ENCODE data around the gene DRD1.
"Not testable (repeated sequence)": the region's sequence is repeated elsewhere in the genome, so short reads cannot be mapped to it uniquely, and the experiment has no call there.

Gene DRD1

GRCh38 chr5:175424594-175424993, 19.4 kb downstream of the DRD1 start:
- not testable (repeated sequence) for DNase-seq (ENCODE audit: low spot score)

- DNase-seq (ENCODE audit: low spot score), result no peak
These were observed 21.9 kb downstream of the DRD1 start for GRCh38 chr5:175422058-175422457.

DNA sequence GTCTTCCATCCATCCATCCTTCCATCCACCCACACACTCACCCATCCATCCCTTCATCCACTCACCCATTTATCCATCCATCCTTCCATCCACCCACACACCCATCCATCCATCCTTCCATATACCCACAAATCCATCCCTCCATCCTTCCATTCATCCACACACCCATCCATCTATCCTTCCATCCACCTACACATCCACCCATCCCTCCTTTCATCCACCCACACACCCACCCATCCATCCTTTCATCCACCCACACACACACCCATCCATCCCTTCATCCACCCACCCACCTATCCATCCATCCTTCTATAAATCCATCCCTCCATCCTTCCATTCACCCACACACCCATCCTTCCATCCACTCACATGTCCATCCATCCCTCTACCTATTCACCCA, 23.6 kb downstream of the DRD1 start:
- no peak for DNase-seq (ENCODE audit: low spot score)

GRCh38 chr5:175418251-175418650, 25.7 kb downstream of the DRD1 start:
- no peak for DNase-seq (ENCODE audit: low spot score)

GRCh38 chr5:175417384-175417783, 26.6 kb downstream of the DRD1 start:
- no peak for DNase-seq (ENCODE audit: low spot score)

DNA sequence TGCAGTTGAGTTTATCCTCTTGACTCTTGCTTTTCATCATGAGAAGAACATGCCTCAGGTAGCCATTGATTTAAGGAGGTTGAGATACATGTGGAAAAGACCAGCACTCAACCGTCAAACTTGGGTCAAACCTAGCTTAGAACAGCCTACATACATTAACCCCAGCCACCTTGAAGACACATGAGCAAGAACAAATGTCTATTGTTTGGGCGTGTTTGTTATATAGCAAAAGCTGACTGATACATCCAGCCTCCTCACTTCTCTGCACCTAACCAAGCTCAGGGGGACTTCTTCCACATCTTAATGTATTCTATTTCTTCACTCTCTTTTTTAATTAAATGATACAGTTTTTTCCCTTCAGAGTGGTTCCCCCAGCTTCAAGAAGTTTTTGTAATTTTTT, 28.7 kb downstream of the DRD1 start:
- no peak for DNase-seq (ENCODE audit: low spot score)

DNA sequence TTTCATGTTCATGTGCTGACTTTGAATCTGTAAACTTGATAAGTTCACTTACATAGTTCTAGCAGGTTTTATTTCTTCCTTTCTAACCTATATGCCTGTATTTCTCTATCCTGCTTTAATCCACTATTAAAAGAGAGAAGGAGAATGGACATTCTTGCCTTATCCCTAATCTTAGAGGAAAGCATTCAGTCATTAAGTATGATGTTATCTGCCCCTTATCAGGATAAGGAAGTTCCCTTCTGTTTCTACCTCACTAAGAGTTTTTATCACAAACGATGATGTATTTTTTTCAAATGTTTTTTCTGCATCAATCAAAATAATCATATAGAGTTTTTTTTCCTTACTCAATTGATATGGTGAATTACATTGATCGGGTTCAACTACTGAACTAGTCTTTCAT, 33.1 kb downstream of the DRD1 start:
- no peak for DNase-seq (ENCODE audit: low spot score)

GRCh38 chr5:175406300-175406699, 37.7 kb downstream of the DRD1 start:
- no peak for DNase-seq (ENCODE audit: low spot score)

GRCh38 chr5:175397590-175398297, 46.2 kb downstream of the DRD1 start:
- not testable (repeated sequence) for DNase-seq (ENCODE audit: low spot score)

DNA sequence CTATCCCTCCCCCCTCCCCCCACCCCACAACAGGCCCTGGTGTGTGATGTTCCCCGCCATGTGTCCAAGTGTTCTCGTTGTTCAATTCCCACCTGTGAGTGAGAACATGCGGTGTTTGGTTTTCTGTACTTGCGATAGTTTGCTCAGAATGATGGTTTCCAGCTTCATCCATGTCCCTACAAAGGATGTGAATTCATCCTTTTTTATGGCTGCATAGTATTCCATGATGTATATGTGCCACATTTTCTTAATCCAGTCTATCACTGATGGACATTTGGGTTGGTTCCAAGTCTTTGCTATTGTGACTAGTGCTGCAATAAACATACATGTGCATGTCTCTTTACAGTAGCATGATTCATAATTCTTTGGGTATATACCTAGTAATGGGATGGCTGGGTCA, 48.6 kb downstream of the DRD1 start:
- DNase-seq (ENCODE audit: low spot score), result not testable (repeated sequence)

- DNase-seq (ENCODE audit: low spot score), result no peak
These were observed 49.4 kb downstream of the DRD1 start for GRCh38 chr5:175394601-175395000.

- DNase-seq (ENCODE audit: low spot score), result no peak
These were observed 50.1 kb downstream of the DRD1 start for GRCh38 chr5:175393897-175394296.

DNA sequence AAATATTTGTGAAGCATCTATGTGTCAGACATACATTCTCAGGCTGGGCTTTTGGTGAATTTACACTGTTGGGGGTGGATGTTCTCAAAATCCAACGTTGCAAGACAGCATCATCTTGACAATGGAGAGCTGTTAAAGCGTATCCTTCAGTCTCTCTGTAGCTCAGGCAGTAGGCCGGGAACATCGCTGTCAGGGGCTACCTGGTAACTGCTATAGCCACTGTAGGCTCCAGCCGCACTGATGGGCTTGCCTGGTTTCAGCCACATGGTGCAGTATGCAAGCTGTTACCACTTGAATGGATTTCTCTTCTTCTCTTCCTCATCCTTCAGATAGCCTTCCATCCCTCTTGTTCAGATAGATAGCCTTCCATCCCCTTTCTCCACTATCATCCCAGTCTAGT, 51.7 kb downstream of the DRD1 start:
- DNase-seq (ENCODE audit: low spot score), result no peak

- no peak for DNase-seq (ENCODE audit: low spot score)
These were observed 53.5 kb downstream of the DRD1 start for GRCh38 chr5:175390352-175391083.
